HG03103 (cell line): Measurements from ENCODE around the gene RIC1.
"Not testable (repeated sequence)": the region's sequence is repeated elsewhere in the genome, so short reads cannot be mapped to it uniquely, and the experiment has no call there.

ENCODE experiments used
- ATAC-seq: cut with Tn5 transposase; IDR thresholded peaks from one replicate; pipeline ENCODE4 v1.9.1; 2021; ENCODE audit warnings: low read depth; ENCODE audit not compliant: unreplicated experiment

Gene RIC1

GRCh38 chr9:5652821-5653220 lies 23.9 kb downstream of the RIC1 start:
- ATAC-seq = no peak

- not testable (repeated sequence) for ATAC-seq
Measured at GRCh38 chr9:5662804-5663203, 33.9 kb downstream of the RIC1 start.

- ATAC-seq = no peak
Measured at GRCh38 chr9:5665059-5665458, 36.2 kb downstream of the RIC1 start.

GRCh38 chr9:5667391-5667790 lies 38.5 kb downstream of the RIC1 start:
- no peak for ATAC-seq

GRCh38 chr9:5670079-5670478 lies 41.2 kb downstream of the RIC1 start:
- no peak for ATAC-seq

GRCh38 chr9:5671711-5672353 lies 42.9 kb downstream of the RIC1 start:
- ATAC-seq = no peak

GRCh38 chr9:5675046-5675445 lies 46.1 kb downstream of the RIC1 start:
- not testable (repeated sequence) for ATAC-seq

GRCh38 chr9:5683591-5683990 lies 54.7 kb downstream of the RIC1 start:
- not testable (repeated sequence) for ATAC-seq

- no peak for ATAC-seq
Measured at GRCh38 chr9:5684101-5684500, 55.2 kb downstream of the RIC1 start.

GRCh38 chr9:5688109-5688508 lies 59.2 kb downstream of the RIC1 start:
- ATAC-seq = no peak

- ATAC-seq = no peak
Measured at GRCh38 chr9:5690278-5690677, 61.4 kb downstream of the RIC1 start.

- no peak for ATAC-seq
Measured at GRCh38 chr9:5695860-5696259, 67.0 kb downstream of the RIC1 start.

GRCh38 chr9:5696884-5697283 lies 68.0 kb downstream of the RIC1 start:
- ATAC-seq = no peak

- ATAC-seq = no peak
Measured at GRCh38 chr9:5698004-5698403, 69.1 kb downstream of the RIC1 start.

- no peak for ATAC-seq
Measured at GRCh38 chr9:5698810-5699556, 70.1 kb downstream of the RIC1 start.

GRCh38 chr9:5708414-5708813 lies 79.5 kb downstream of the RIC1 start:
- no peak for ATAC-seq

GRCh38 chr9:5712651-5713390 lies 83.9 kb downstream of the RIC1 start:
- no peak for ATAC-seq

- no peak for ATAC-seq
Measured at GRCh38 chr9:5714501-5715401, 85.8 kb downstream of the RIC1 start.

- no peak for ATAC-seq
Measured at GRCh38 chr9:5715548-5716127, 86.7 kb downstream of the RIC1 start.

GRCh38 chr9:5717434-5717833 lies 88.5 kb downstream of the RIC1 start:
- ATAC-seq = not testable (repeated sequence)
